Urinary bladder (tissue), 4 donors: Measurements from ENCODE around the gene SNPH. TPM values are rescaled to one million over a fixed set of nuclear protein-coding genes. Genes with fewer than 3 reads are reported as not detected.

Experiments
- DNase-seq: peaks from one replicate; pipeline ENCODE4 v3.0.0-alpha.2; 2015; ENCODE audit errors: extremely low spot score
- H3K27ac ChIP-seq: one replicate; pipeline ENCODE4 v1.5.1; 2013; ENCODE audit warnings: low read depth, mild to moderate bottlenecking, moderate library complexity
- H3K36me3 ChIP-seq: one replicate; pipeline ENCODE4 v1.6.1; 2013; ENCODE audit warnings: mild to moderate bottlenecking, moderate library complexity; ENCODE audit not compliant: insufficient read depth
- H3K4me1 ChIP-seq: one replicate; pipeline ENCODE4 v1.6.1; 2013; ENCODE audit warnings: mild to moderate bottlenecking, moderate library complexity; ENCODE audit not compliant: insufficient read depth
- H3K4me3 ChIP-seq: one replicate; pipeline ENCODE4 v1.5.1; 2013; ENCODE audit warnings: low read depth, low read length
- WGBS: extraction: QIAGEN DNeasy Blood & Tissue Kit; methylation state at CpG from one replicate; pipeline ENCODE4 v1.1.7; 2013; 5-methylcytosine and 5-hydroxymethylcytosine counted together
- polyA plus RNA-seq: library from polyadenylated mRNA; stranded (reverse); fragments of 200-250 nt; gene quantifications from one replicate; pipeline ENCODE4 v1.2.3, GENCODE V29; 2013
- total RNA-seq: library from RNA; depleted of rRNA; stranded (reverse); fragments of >200 nt; gene quantifications from one replicate; pipeline ENCODE4 v1.2.3, GENCODE V29; 2014
- donor health status: healthy with polysubstance abuse.
- donor health status: healthy.

Gene SNPH
- total and polyA plus RNA-seq, 2 donors: 3.5 to 7.3 TPM

DNA sequence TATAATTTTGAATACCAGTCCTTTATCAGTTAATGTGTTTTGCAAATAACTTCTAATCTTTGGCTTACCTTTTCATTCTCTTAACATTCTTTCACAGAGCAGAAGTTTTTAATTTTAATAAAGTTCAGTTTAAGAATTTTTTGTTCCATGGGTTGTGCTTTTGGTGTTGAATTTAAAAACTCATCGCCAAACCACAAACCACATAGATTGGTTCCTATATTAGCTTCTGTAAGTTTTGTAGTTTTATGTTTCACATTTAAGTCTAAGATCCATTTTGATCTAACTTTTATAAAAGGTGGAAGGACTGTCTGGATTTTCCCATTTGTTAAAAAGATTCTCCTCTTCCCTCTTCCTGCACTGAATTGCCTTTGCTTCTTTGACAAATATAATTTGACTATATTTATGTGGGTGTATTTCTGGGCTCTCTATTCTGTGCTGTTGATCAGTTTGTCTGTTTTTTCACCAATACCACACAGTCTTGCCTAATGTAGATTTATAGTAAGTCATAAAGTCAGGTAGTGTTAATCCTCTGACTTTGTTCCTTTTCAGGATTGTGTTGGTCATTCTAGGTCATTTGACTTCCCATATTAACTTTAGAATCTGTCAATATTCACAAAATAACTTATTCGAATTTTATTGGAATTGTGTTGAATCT, 80.3 kb downstream of the SNPH start:
- Histone ChIP-seq H3K4me3 (no peak overlapping the region), H3K4me1 (no peaks in the 10 kb centered on the region), H3K36me3 (no peaks in the 10 kb centered on the region), H3K27ac (no peak overlapping the region)
- DNase-seq: no peak
- 94% methylated on average over 2 of the region's 2 CpGs for WGBS

DNA sequence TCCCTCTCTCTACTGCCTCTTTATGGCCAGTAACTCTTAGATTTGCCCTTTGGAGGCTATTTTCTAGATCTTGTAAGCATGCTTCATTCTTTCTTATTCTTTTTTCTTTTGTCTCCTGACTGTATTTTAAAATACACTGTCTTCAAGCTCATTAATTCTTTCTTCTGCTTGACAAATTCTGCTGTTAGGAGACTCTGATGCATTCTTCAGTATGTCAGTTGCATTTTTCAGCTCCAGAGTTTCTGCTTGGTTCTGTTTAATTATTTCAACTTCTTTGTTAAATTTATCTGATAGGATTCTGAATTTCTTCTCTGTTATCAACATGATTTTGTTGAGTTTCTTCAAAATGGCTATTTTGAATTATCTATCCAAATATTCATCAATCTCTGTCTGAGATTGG, 87.9 kb downstream of the SNPH start:
- Histone ChIP-seq H3K36me3 (peaks cover 2% of the 10 kb centered on the region), H3K4me3 (no peak overlapping the region), H3K4me1 (no peaks in the 10 kb centered on the region), H3K27ac (no peak overlapping the region)
- no peak for DNase-seq

DNA sequence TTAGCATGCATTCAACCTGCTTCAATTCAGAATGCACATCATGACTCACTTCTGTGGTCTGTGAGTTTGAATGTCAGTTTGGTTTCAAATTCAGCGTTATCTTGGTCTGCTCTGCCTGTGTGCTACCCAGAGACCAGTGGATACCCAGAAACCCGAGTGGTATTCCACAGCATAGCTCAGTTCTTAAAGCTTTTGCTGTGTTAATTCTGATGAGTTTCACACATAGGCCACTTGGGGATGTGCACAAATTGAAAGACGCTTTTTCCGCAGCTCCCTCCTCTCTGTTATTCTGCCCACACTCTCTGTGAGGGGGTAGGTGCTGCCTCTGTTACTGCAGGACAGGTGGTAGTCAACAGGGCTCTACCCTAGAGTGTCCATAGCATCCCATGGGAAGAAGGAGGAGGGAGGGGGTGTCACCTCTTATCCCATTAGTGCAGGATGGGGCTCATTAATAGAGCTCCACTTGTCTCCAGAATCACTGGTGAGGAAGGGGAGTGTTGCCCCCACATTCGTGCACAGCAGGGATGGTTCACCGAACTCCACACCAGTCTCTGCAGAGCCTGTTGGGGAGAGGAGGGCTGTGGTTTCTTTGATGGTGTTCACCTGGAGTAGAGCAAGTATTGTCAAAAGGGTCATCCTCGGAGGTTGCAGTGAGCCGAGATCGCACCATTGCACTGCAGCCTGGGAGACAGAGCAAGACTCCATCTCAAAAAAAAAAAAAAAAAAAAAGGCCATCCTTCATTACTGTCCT, 92.0 kb downstream of the SNPH start:
- Histone ChIP-seq H3K4me1 (no peaks in the 10 kb centered on the region), H3K36me3 (peaks cover 2% of the 10 kb centered on the region), H3K4me3 (no peak overlapping the region), H3K27ac (no peak overlapping the region)
- 96% methylated on average over 9 of the region's 9 CpGs for WGBS
- DNase-seq: no peak

Other genes with a start within 250 kb of the SNPH start
- gene PSMF1, start 147.7 kb upstream of the SNPH start, total RNA-seq: 29.3 TPM
- 100 TPM for gene PSMF1, start 147.7 kb upstream of the SNPH start, polyA plus RNA-seq
- gene TMEM74B, start 81.3 kb upstream of the SNPH start, total RNA-seq: 0.53 TPM
- gene TMEM74B, start 81.3 kb upstream of the SNPH start, polyA plus RNA-seq: 0.42 TPM
- gene C20orf202, start 62.8 kb upstream of the SNPH start, total RNA-seq: 0.21 TPM
- gene C20orf202, start 62.8 kb upstream of the SNPH start, polyA plus RNA-seq: 0.09 TPM
- not detected for gene RAD21L1, start 40.2 kb upstream of the SNPH start, total RNA-seq
- not detected for gene RAD21L1, start 40.2 kb upstream of the SNPH start, polyA plus RNA-seq
- 1.9 TPM for gene SDCBP2, start 62.8 kb downstream of the SNPH start, total RNA-seq
- 12.7 TPM for gene SDCBP2, start 62.8 kb downstream of the SNPH start, polyA plus RNA-seq
- gene FKBP1A, start 126.8 kb downstream of the SNPH start, total RNA-seq: 96.6 TPM
- 253 TPM for gene FKBP1A, start 126.8 kb downstream of the SNPH start, polyA plus RNA-seq
- 23.6 TPM for gene NSFL1C, start 200.6 kb downstream of the SNPH start, total RNA-seq
- 57.3 TPM for gene NSFL1C, start 200.6 kb downstream of the SNPH start, polyA plus RNA-seq
- gene SIRPB2, start 225.1 kb downstream of the SNPH start, total RNA-seq: 1.2 TPM
- 3.3 TPM for gene SIRPB2, start 225.1 kb downstream of the SNPH start, polyA plus RNA-seq